Mesothelial cell of epicardium (in vitro differentiated cells): ENCODE data around the gene PERM1. TPM values are rescaled to one million over a fixed set of nuclear protein-coding genes. Genes with fewer than 3 reads are reported as not detected.
A peak's percentile ranks its signal among the peaks of the same experiment; 100 is the strongest.

Experiments used
- DNase-seq, 2 experiments: peaks; one replicate each; pipeline ENCODE4 v3.0.0; 2021; ENCODE audit warnings: low spot score in 2 of 2; ENCODE audit not compliant: unreplicated experiment in 2 of 2
- H3K27ac Mint-ChIP-seq: 2 replicates; pipeline ENCODE4 v1.8.0; 2021; ENCODE audit warnings: mixed read lengths
- H3K27me3 Mint-ChIP-seq: 2 replicates; pipeline ENCODE4 v1.8.0; 2021; ENCODE audit warnings: low read depth, mixed read lengths
- H3K36me3 Mint-ChIP-seq: 2 replicates; pipeline ENCODE4 v1.8.0; 2021; ENCODE audit warnings: mixed read lengths
- H3K4me1 Mint-ChIP-seq: 2 replicates; pipeline ENCODE4 v1.8.0; 2021; ENCODE audit warnings: mixed read lengths
- H3K4me3 Mint-ChIP-seq: 2 replicates; pipeline ENCODE4 v1.8.0; 2021; ENCODE audit warnings: mild to moderate bottlenecking, moderate library complexity, mixed read lengths
- H3K9me3 Mint-ChIP-seq: 2 replicates; pipeline ENCODE4 v1.8.0; 2021; ENCODE audit warnings: mixed read lengths
- CTCF ChIP-seq: fragments of 200-600 bp; sonication (generic); IDR thresholded peaks from one replicate; pipeline ENCODE4 v1.5.0; 2021; ENCODE audit warnings: antibody characterized with exemption; ENCODE audit not compliant: unreplicated experiment
- total RNA-seq: library from RNA; stranded (reverse); gene quantifications from 3 replicates; pipeline ENCODE4 v1.2.1, GENCODE V29; 2021

Gene PERM1
- total RNA-seq, 1 donor from 2014 or later: 2.8 TPM

- H3K9me3 Mint-ChIP-seq: no peaks in the 10 kb centered on the region
- H3K27me3 Mint-ChIP-seq: no peaks in the 10 kb centered on the region
- peaks cover 11% of the 10 kb centered on the region for H3K4me1 Mint-ChIP-seq
- H3K36me3 Mint-ChIP-seq: peaks cover 12% of the 10 kb centered on the region
- no peak for TF ChIP-seq CTCF
- H3K4me3 Mint-ChIP-seq: peak overlapping the region; percentile 85
- H3K27ac Mint-ChIP-seq: no peak overlapping the region
- no peak for DNase-seq
Measured at GRCh38 chr1:959731-960362, 22.0 kb downstream of the PERM1 start.

GRCh38 chr1:958823-959730, 22.8 kb downstream of the PERM1 start, which contains the start of gene NOC2L:
Gene NOC2L, minus strand, starts transcription at chr1:959256. Its CDS starts 16 bp downstream, at chr1:959240.
- peak; percentile 93 to 94 for DNase-seq

GRCh38 chr1:956636-957035, 25.3 kb downstream of the PERM1 start:
- DNase-seq: no peak
- Mint-ChIP-seq H3K9me3 (no peaks in the 10 kb centered on the region), H3K36me3 (peaks cover 24% of the 10 kb centered on the region), H3K27ac (no peak overlapping the region), H3K4me1 (peaks cover 11% of the 10 kb centered on the region), H3K27me3 (no peaks in the 10 kb centered on the region), H3K4me3 (no peak overlapping the region)
- TF ChIP-seq CTCF: no peak

More at GRCh38 chr1:958823-959730, 22.8 kb downstream of the PERM1 start, which contains the start of gene NOC2L:
- Mint-ChIP-seq H3K36me3 (peaks cover 16% of the 10 kb centered on the region), H3K4me1 (peaks cover 11% of the 10 kb centered on the region), H3K9me3 (no peaks in the 10 kb centered on the region), H3K4me3 (peak within 1 kb of the TSS; percentile 85), H3K27ac (peak within 1 kb of the TSS; percentile 59), H3K27me3 (no peaks in the 10 kb centered on the region)
- no peak for TF ChIP-seq CTCF

GRCh38 chr1:955474-955873, 26.4 kb downstream of the PERM1 start:
- H3K36me3 Mint-ChIP-seq: peaks cover 31% of the 10 kb centered on the region
- no peaks in the 10 kb centered on the region for H3K9me3 Mint-ChIP-seq
- no peak overlapping the region for H3K27ac Mint-ChIP-seq
- H3K4me3 Mint-ChIP-seq: no peak overlapping the region
- no peak for TF ChIP-seq CTCF
- peaks cover 11% of the 10 kb centered on the region for H3K4me1 Mint-ChIP-seq
- no peak for DNase-seq
- no peaks in the 10 kb centered on the region for H3K27me3 Mint-ChIP-seq

GRCh38 chr1:954927-955326, 27.0 kb downstream of the PERM1 start:
- Mint-ChIP-seq H3K9me3 (no peaks in the 10 kb centered on the region), H3K27ac (no peak overlapping the region), H3K27me3 (no peaks in the 10 kb centered on the region), H3K36me3 (peaks cover 36% of the 10 kb centered on the region), H3K4me1 (peaks cover 11% of the 10 kb centered on the region), H3K4me3 (no peak overlapping the region)
- TF ChIP-seq CTCF: no peak
- DNase-seq: no peak
